Measurements from ENCODE around the gene PTTG1IP. TPM values are rescaled to one million over a fixed set of nuclear protein-coding genes. Genes with fewer than 3 reads are reported as not detected.
A peak's percentile ranks its signal among the peaks of the same experiment; 100 is the strongest.

PTTG1IP gene
- total RNA-seq, 1 experiment from 2014 or later = 96.0 TPM

GRCh38 chr21:44868707-44869106 is 4.8 kb downstream of the PTTG1IP start:
- TF ChIP-seq OVOL2 (CRISPR knock-in tag; IDR thresholded peaks at IDR 0.05; ENCODE audit: borderline replicate concordance) (no peak), USF2 (CRISPR knock-in tag; IDR thresholded peaks at IDR 0.05) (no peak), ATF1 (CRISPR knock-in tag; IDR thresholded peaks at IDR 0.05) (no peak), FOXJ3 (CRISPR knock-in tag; IDR thresholded peaks at IDR 0.05; ENCODE audit: borderline replicate concordance) (no peak), ARID4B (CRISPR knock-in tag; IDR thresholded peaks at IDR 0.05; ENCODE audit: borderline replicate concordance) (no peak), NFE2L1 (CRISPR knock-in tag; IDR thresholded peaks at IDR 0.05) (no peak), ZNF138 (CRISPR knock-in tag; conservative IDR thresholded peaks at IDR 0.05) (no peak), ELF4 (CRISPR knock-in tag; IDR thresholded peaks at IDR 0.05; ENCODE audit: low read depth) (no peak), SMAD4 (CRISPR knock-in tag; IDR thresholded peaks at IDR 0.05) (no peak), TEAD1 (CRISPR knock-in tag; IDR thresholded peaks at IDR 0.05) (no peak), ZNF425 (CRISPR knock-in tag; conservative IDR thresholded peaks at IDR 0.05) (no peak), ERG (CRISPR knock-in tag; IDR thresholded peaks at IDR 0.05) (no peak)
- CTCF ChIA-PET = no interaction called here
- H3K4me1 Mint-ChIP-seq = peaks cover 49% of the 10 kb centered on the region
- no peaks in the 10 kb centered on the region; the same call in 1 of the 2 replicates for H3K27me3 Mint-ChIP-seq (ENCODE audit: low read depth)
- POLR2A ChIA-PET = no interaction called here
- ATAC-seq = no peak
- DNase-seq (ENCODE audit: low spot score) = no peak
- peaks cover 15% of the 10 kb centered on the region for H3K36me3 Mint-ChIP-seq
- peak overlapping the region; percentile 21; the same call in 1 of the 2 replicates for H3K27ac Mint-ChIP-seq
- H3K9me3 Mint-ChIP-seq = no peaks in the 10 kb centered on the region
- no peak overlapping the region for H3K4me3 Mint-ChIP-seq

- ATAC-seq (no peak), DNase-seq (ENCODE audit: low spot score) (no peak)
- no peaks in the 10 kb centered on the region for H3K9me3 Mint-ChIP-seq
- peak overlapping the region; percentile 43; the same call in 1 of the 2 replicates for H3K27ac Mint-ChIP-seq
- no peak overlapping the region for H3K4me3 Mint-ChIP-seq
- POLR2A ChIA-PET = no interaction called here
- CTCF ChIA-PET = no interaction called here
- no peaks in the 10 kb centered on the region; the same call in 1 of the 2 replicates for H3K27me3 Mint-ChIP-seq (ENCODE audit: low read depth)
- peaks cover 49% of the 10 kb centered on the region for H3K4me1 Mint-ChIP-seq
- peaks cover 20% of the 10 kb centered on the region for H3K36me3 Mint-ChIP-seq
- TF ChIP-seq CTCF (IDR thresholded peaks at IDR 0.05) = no peak
- no peak for TF ChIP-seq ATF3 (CRISPR knock-in tag; conservative IDR thresholded peaks at IDR 0.05)
- TF ChIP-seq FOXP4 (CRISPR knock-in tag; IDR thresholded peaks at IDR 0.05) = no peak
- TF ChIP-seq NR3C1 (CRISPR knock-in tag; conservative IDR thresholded peaks at IDR 0.05; ENCODE audit: low read depth) = no peak
- no peak for TF ChIP-seq GABPB1 (CRISPR knock-in tag; IDR thresholded peaks at IDR 0.05)
- TF ChIP-seq ATF6 (CRISPR knock-in tag; IDR thresholded peaks at IDR 0.05) = no peak
Measured at GRCh38 chr21:44867999-44868700, 5.3 kb downstream of the PTTG1IP start.
